Neural crest cell (in vitro differentiated cells): Measurements from ENCODE around the gene ARHGAP18. TPM values are rescaled to one million over a fixed set of nuclear protein-coding genes. Genes with fewer than 3 reads are reported as not detected.

ENCODE experiments used
- DNase-seq: peaks from one replicate; pipeline ENCODE4 v3.0.0; 2021; ENCODE audit warnings: low read depth, mixed read lengths, low spot score
- H3K27ac Mint-ChIP-seq: one replicate; pipeline ENCODE4 v1.8.0; 2021; ENCODE audit warnings: mild to moderate bottlenecking, mixed read lengths; ENCODE audit not compliant: unreplicated experiment
- H3K27me3 Mint-ChIP-seq: 2 replicates; pipeline ENCODE4 v1.8.0; 2021; ENCODE audit warnings: low read depth, mild to moderate bottlenecking, mixed read lengths
- H3K36me3 Mint-ChIP-seq: 2 replicates; pipeline ENCODE4 v1.8.0; 2021; ENCODE audit warnings: low read depth, mild to moderate bottlenecking, mixed read lengths
- H3K4me1 Mint-ChIP-seq: 2 replicates; pipeline ENCODE4 v1.8.0; 2021; ENCODE audit warnings: mixed read lengths
- H3K4me3 Mint-ChIP-seq: one replicate; pipeline ENCODE4 v1.8.0; 2021; ENCODE audit warnings: mild to moderate bottlenecking, mixed read lengths
- H3K9me3 Mint-ChIP-seq: 2 replicates; pipeline ENCODE4 v1.8.0; 2021; ENCODE audit warnings: mixed read lengths
- total RNA-seq: library from RNA; stranded (reverse); gene quantifications from 2 replicates; pipeline ENCODE4 v1.2.1, GENCODE V29; 2021
- TF ChIP-seq, protein P1 (sequence below): fragments of 200-600 bp; sonication (generic); conservative IDR thresholded peaks from 2 replicates; pipeline ENCODE4 v1.5.0; 2021; ENCODE audit warnings: antibody characterized with exemption, mild to moderate bottlenecking

Gene ARHGAP18
- total RNA-seq, 1 donor from 2014 or later, result 3.4 TPM

DNA sequence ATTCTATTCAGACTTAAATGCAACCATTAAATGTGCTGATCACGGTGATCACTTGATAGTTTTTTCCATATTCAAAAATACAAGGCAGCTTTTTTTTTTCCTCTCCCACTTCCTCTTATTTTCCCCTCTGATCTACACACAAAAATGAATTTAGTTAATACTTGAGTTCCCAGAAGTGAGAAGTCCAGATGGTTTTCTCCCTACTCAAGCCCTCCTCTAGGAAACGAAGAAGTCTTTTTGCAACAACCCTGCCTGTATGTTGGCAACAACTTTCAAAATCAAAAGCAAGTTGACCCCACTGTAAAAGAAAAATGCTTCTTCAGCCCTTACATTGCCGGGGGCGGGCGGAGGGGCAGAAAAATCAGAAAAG is 24.3 kb downstream of the ARHGAP18 start:
- peaks cover 24% of the 10 kb centered on the region for H3K4me1 Mint-ChIP-seq
- H3K27me3 Mint-ChIP-seq, result no peaks in the 10 kb centered on the region
- H3K9me3 Mint-ChIP-seq, result peaks cover 5% of the 10 kb centered on the region
- no peak overlapping the region for H3K4me3 Mint-ChIP-seq
- TF ChIP-seq, protein P1, sequence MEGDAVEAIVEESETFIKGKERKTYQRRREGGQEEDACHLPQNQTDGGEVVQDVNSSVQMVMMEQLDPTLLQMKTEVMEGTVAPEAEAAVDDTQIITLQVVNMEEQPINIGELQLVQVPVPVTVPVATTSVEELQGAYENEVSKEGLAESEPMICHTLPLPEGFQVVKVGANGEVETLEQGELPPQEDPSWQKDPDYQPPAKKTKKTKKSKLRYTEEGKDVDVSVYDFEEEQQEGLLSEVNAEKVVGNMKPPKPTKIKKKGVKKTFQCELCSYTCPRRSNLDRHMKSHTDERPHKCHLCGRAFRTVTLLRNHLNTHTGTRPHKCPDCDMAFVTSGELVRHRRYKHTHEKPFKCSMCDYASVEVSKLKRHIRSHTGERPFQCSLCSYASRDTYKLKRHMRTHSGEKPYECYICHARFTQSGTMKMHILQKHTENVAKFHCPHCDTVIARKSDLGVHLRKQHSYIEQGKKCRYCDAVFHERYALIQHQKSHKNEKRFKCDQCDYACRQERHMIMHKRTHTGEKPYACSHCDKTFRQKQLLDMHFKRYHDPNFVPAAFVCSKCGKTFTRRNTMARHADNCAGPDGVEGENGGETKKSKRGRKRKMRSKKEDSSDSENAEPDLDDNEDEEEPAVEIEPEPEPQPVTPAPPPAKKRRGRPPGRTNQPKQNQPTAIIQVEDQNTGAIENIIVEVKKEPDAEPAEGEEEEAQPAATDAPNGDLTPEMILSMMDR, result no peak
- H3K36me3 Mint-ChIP-seq, result no peaks in the 10 kb centered on the region
- H3K27ac Mint-ChIP-seq, result no peak overlapping the region
- no peak for DNase-seq

DNA sequence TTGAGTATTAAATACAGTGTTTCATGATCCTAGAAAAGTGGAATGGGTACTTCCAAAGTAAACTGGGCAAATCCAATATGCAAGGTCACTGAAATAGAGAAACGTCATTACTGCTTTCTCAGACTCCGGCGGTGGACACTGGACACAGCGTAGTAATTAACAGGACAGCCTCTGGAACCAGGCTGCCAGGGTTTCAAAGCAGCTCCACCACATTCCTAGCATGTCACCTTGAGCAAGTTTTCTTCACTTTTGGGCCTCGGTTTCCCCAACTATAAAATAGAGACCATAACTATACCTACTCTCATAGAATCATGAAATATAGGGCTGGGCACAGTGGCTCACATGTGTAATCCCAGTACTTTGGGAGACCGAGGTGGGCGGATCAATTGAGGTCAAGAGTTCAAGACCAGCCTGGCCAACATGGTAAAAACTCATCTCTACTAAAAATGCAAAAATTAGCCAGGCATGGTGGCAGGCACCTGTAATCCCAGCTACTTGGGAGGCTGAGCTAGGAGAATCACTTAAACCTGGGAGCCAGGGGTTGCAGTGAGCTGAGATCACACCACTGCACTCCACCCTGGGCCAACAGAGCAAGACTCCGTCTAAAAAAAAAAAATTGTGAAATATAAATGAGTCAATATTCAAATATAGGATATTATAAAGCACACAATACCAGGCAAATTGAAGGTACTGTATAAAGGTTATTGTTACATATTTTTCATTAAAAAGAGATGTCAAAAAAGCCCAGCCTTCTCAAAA is 24.9 kb downstream of the ARHGAP18 start:
- H3K36me3 Mint-ChIP-seq, result no peaks in the 10 kb centered on the region
- no peak overlapping the region for H3K27ac Mint-ChIP-seq
- TF ChIP-seq, protein P1, result no peak
- H3K4me1 Mint-ChIP-seq, result peaks cover 25% of the 10 kb centered on the region
- DNase-seq, result no peak
- H3K4me3 Mint-ChIP-seq, result no peak overlapping the region
- peaks cover 5% of the 10 kb centered on the region for H3K9me3 Mint-ChIP-seq
- H3K27me3 Mint-ChIP-seq, result no peaks in the 10 kb centered on the region

DNA sequence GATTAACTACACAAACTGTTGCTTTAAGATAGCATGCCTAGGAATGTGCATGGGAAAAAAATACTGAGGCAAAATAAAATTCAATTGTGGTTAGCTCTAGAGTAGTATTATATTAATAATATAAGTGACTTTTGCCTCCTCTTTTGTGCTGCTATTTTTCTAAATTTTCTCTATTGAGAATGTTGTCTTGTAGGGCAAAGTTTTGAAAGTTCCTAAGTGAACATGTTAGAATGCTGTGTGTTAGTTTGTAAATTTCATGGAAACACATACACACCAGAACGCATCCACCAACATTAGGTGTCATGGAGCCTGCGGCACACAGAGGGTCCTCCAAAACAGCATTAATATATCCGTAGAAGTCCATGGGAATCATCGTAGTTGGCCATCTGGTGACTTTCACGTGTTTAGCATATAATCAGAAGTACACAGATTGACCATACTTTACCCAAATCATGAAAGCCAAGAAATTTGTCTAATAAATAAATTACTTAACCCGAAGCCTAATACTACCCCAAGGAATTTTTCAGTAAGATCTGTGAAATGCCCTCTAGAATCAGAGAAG is 25.6 kb downstream of the ARHGAP18 start:
- no peak overlapping the region for H3K27ac Mint-ChIP-seq
- H3K4me3 Mint-ChIP-seq, result no peak overlapping the region
- peaks cover 25% of the 10 kb centered on the region for H3K4me1 Mint-ChIP-seq

DNA sequence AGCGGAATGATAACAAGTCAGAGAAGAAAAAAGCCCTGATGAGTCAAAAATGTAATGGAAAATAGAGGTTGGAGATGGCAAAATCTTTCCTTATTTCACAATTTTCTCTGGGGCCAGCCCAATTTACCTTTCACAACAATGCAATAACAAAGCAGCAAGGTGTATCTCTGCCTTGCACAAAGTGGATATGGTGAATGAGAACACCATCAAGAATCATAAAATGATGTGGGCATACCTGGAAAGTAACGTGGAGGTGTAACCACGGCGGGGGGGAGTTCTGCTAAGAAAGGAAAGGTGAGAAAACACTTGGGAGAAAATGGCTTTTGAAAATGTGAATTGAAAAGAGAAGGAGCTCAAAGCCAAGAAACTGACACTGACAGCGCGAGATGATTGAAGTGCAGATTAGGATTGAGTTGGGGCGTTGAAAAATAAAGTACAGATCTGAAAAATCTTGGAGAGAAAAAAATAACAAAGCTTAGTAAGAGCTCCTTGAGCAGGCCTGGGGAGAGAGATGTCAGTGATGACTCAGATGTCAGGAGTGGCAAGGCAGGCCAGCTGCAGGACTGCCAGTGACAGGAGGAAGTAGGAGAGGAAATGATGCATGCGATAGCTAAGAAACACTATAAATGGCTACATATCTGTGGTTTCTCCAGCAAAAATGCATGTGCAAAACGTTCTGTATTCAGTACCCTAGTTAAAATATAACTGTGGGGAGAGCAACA is 26.2 kb downstream of the ARHGAP18 start:
- TF ChIP-seq, protein P1, result no peak
- H3K4me3 Mint-ChIP-seq, result no peak overlapping the region
- H3K4me1 Mint-ChIP-seq, result peaks cover 25% of the 10 kb centered on the region
- DNase-seq, result no peak
- no peaks in the 10 kb centered on the region for H3K27me3 Mint-ChIP-seq
- H3K36me3 Mint-ChIP-seq, result no peaks in the 10 kb centered on the region
- H3K27ac Mint-ChIP-seq, result no peak overlapping the region
- peaks cover 5% of the 10 kb centered on the region for H3K9me3 Mint-ChIP-seq

More for the DNA sequence above, 25.6 kb downstream of the ARHGAP18 start:
- no peaks in the 10 kb centered on the region for H3K36me3 Mint-ChIP-seq
- H3K9me3 Mint-ChIP-seq, result peaks cover 5% of the 10 kb centered on the region
- H3K27me3 Mint-ChIP-seq, result no peaks in the 10 kb centered on the region
- DNase-seq, result no peak
- TF ChIP-seq, protein P1, result no peak

DNA sequence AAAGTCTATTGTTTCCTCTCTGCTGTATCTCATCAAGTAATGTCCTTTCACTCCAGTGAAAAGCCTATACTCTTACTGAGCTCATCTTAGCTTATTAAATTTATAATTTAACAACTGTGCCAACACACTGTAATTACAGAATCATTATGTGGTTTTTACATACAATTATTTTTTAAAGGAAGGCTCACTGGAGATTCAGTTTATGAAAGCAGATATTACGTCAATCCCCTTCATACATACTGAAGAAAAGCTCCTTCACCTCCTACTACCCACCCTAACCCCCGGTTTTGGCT is 28.1 kb downstream of the ARHGAP18 start:
- peaks cover 5% of the 10 kb centered on the region for H3K9me3 Mint-ChIP-seq
- H3K27me3 Mint-ChIP-seq, result no peaks in the 10 kb centered on the region
- DNase-seq, result no peak
- TF ChIP-seq, protein P1, result no peak
- peaks cover 25% of the 10 kb centered on the region for H3K4me1 Mint-ChIP-seq
- H3K36me3 Mint-ChIP-seq, result no peaks in the 10 kb centered on the region
- no peak overlapping the region for H3K27ac Mint-ChIP-seq
- H3K4me3 Mint-ChIP-seq, result no peak overlapping the region
